GM18861 (cell line): ENCODE results near the gene ZNF547.

Source experiments
- ATAC-seq: cut with Tn5 transposase; IDR thresholded peaks from one replicate; pipeline ENCODE4 v1.9.1; 2021; ENCODE audit not compliant: unreplicated experiment

The ZNF547 gene

DNA sequence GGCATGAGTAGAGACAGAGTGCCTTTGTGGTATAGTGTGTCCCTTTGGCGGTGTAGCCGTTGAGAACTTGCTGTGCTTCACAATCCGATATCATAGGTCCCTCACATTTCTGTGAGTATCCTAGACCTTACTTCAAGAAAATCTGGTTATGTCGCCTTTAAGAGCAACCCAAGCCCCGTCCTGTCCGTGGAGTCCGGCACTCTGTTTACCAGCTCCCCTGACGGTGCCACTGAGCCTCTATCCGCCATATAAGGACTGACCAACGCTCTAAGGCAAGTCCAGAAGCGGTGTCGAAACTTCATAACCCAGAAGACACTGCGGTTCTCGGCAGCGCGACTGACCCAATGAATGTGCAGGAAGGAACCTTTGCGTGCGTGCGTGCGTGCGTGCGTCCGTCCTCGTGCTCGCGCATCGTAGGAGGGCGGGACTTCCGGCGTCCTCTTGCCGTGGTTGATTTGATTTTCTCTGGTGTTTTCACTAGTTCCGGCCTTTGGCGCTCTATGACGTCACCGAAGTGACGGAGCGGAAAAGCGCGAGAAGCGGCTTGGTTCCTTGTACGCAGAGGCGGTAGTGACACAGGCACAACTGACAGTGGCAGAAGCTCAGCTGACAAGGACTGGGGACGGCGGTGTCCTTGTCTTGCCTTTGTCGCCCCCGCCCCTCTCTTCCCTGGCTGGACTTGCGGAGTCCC is at the start of gene ZNF547, which contains the start of gene TRAPPC2B:
Gene ZNF547 (plus strand): TSS at position 555 of the 691 bp plus-strand sequence. CDS start 5,005 bp downstream, outside the sequence.
Gene TRAPPC2B (plus strand): TSS at position 555 of the 691 bp plus-strand sequence. CDS start 1,283 bp downstream, outside the sequence.
- peak; percentile 93 for ATAC-seq

DNA sequence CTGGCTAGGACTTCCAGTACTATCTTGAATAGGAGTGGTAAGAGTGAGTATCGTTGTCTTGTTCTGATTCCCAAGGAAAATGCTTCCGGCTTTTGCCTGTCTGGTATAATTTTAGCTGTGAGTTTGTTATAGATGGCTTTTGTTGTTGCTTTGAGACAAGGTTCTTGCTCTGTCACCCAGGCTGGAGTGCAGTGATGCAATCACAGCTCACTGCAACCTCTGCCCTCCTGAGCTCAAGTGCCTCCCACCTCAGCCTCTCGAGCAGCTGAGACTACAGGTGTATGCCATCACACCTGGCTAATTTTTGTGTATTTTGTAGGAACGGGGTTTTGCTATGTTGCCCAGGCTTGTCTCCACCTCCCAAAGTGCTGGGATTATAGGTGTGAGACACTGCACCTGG is 49.2 kb upstream of the ZNF547 start:
- no peak for ATAC-seq

GRCh38 chr19:57317503-57317902 is 45.8 kb upstream of the ZNF547 start:
- no peak for ATAC-seq

GRCh38 chr19:57319869-57320179 is 43.5 kb upstream of the ZNF547 start:
- ATAC-seq: no peak

GRCh38 chr19:57320180-57321084 is 42.9 kb upstream of the ZNF547 start, which contains the start of gene ZNF543:
ZNF543 (plus strand) TSS chr19:57320472; CDS start chr19:57320854, 382 bp downstream.
- ATAC-seq: peak; percentile 91

DNA sequence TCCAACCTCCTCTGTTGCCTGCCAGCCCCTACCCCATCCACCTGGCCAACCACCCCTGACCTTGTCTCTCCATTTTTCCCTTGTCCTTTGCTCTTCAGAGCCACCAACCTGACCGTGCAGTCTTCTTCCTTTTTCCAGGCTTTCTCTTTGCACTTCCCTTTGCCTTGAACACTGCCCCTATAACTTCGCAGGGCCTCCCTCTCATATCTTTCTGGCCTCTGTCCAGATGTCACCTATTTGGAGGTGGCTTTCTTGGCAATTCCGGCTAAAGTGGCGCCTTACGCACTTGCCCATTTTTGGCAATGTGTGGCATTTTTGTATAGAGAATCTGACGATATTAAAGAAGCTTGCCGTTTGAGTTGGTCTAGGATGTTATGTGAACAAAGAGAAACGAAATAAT is 42.2 kb upstream of the ZNF547 start:
- ATAC-seq: no peak

GRCh38 chr19:57321751-57322150 is 41.6 kb upstream of the ZNF547 start:
- ATAC-seq: no peak

DNA sequence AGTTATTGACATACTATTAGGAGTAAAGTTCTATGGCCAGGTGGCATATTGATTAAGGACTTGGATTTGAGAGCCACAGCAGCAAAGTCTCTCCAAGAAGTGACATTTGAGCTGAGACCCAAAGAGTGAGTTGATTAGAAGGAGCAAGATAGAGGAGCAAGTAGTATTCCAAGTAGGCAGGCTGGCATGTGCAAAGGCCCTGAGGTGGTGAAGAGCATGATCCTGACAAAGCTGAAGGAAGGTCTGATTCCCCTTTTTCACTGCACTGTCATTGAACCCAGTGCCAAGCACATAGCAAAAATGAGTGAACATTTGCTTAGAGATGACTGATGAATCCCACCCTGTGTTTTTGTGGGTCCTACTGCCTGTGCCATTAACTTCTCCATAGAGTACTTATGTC is 38.4 kb upstream of the ZNF547 start:
- no peak for ATAC-seq

- ATAC-seq: no peak
Measured at GRCh38 chr19:57327993-57328392, 35.4 kb upstream of the ZNF547 start.

GRCh38 chr19:57334191-57334590 is 29.2 kb upstream of the ZNF547 start:
- ATAC-seq: no peak

- ATAC-seq: no peak
Measured at GRCh38 chr19:57338877-57339276, 24.5 kb upstream of the ZNF547 start.

DNA sequence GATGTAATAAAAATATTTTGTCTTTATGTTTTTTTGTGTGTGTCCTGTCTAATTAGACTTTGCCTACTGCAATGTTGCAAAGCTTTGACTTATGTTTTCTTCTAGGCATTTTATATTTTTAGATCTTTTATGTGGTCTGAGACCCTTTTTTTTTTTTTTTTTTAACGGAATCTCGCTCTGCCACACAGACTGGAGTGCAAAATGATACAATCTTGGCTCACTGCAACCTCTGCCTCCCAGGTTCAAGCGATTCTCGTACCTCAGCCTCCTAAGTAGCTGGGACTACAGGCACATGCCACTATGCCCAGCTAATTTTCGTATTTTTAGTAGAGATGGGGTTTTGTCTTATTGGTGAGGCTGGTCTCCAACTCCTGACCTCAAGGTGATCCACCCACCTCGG is 20.8 kb upstream of the ZNF547 start:
- no peak for ATAC-seq

- no peak for ATAC-seq
Measured at GRCh38 chr19:57348136-57348535, 15.2 kb upstream of the ZNF547 start.

- ATAC-seq: peak; percentile 93
Measured at GRCh38 chr19:57350877-57351805, 12.2 kb upstream of the ZNF547 start, which contains the start of gene ZNF304. ZNF304 (plus strand) TSS chr19:57351271; CDS start chr19:57351665, 394 bp downstream.

DNA sequence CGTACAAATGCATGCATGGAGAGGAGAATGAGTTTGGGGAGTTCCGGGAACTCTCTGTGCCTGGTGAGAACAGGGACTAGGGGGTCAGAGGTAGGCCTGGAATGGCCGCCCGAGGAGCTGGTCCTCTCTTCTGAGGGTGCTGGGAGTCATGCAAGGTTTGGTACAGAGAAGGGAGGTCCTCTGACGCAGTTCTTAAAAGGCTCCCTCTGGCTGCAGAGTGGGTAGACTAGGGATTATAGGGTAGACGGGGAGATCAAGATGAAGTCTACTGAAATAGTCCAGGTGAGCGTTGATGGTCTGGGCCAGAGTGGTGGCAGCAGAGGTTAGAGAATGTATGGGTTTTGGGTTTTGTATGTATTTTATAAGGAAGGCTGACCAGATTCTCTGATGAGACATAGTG is 11.5 kb upstream of the ZNF547 start:
- ATAC-seq: no peak

DNA sequence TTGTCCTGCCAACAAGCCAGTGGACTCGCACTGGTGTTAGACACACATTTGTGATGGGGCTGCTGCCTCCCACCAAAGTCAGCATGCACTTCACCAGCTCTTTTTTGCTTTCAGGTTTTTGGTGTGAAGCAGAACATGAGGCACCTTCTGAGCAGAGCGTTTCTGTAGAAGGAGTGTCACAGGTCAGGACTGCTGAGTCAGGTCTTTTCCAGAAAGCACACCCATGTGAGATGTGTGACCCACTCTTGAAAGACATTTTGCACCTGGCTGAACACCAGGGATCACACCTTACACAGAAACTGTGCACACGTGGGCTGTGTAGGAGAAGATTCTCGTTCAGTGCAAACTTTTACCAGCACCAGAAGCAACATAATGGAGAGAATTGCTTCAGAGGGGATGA is 7.4 kb upstream of the ZNF547 start:
- no peak for ATAC-seq

- ATAC-seq: no peak
Measured at GRCh38 chr19:57357406-57357805, 5.9 kb upstream of the ZNF547 start.

GRCh38 chr19:57359300-57359699 is 4.1 kb upstream of the ZNF547 start:
- ATAC-seq: no peak

GRCh38 chr19:57362419-57362818 is 932 bp upstream of the ZNF547 start:
- no peak for ATAC-seq

DNA sequence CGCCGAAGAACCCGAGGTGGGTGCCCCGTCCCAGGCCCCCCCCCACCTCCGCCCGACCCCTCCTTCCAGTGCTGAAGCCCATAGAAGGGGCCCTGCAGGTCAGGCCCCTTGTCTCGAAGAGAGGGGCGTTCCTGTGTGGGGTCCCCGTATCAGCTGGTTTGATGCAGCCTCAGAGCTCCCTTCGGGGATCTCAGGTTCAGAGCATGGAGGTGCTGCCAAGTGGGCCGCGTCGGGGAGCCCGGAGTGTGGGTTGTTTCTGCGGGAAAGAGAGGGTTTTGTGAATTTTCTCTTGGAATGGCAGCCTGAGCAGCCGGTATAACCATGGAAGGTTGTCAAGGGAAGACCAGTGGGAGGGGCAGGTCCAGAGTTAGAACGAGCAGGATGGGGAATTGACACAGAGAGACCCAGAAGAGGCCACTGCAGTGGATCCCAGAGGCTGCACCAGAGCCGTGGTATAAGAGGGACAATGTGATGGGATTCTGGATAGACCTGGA is 384 bp downstream of the ZNF547 start:
- no peak for ATAC-seq

DNA sequence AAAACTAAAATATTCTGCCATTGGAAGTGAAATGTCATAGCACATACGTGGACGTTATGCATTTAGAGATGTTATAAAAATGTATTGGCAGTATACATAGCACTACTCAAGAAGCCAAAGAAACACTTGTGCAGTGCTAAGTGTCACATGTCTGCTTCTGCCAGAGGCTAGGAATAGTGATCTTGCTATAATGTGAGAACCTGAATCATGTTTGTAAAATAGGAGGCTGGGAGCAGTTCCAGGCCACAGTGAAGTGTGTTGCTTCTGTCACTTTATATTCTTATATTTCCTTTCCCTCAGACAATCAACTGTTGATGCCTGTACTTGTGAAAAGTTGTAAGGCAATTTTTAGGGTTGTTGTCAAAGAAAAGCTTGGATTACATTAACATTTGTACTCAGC is 3.4 kb downstream of the ZNF547 start:
- ATAC-seq: no peak
